HG03439 (cell line): ENCODE data around the gene UGCG.
"Not testable (repeated sequence)": the region's sequence is repeated elsewhere in the genome, so short reads cannot be mapped to it uniquely, and the experiment has no call there.

Experiments
- ATAC-seq: cut with Tn5 transposase; IDR thresholded peaks from one replicate; pipeline ENCODE4 v1.9.1; 2021; ENCODE audit warnings: mild to moderate bottlenecking, moderate library complexity; ENCODE audit not compliant: unreplicated experiment

UGCG gene

DNA sequence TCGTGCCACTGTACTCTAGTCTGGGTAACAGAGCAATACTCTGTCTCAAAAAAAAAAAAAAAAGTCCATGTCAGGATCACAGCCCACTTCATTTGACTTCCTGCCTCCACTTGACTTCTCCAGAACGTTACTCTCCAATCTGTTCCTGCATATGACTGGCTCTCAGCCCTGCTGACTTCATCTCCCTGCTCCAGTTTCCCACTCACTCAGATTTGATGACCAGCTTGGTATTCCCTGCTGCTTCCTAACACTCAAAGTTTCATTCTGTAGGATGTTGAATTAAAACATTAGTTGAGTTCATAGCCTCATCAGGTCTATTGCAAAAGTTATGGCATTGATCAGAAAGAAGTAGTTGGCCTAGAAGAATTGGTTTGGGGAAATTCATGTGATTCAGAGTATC is 52.3 kb downstream of the UGCG start:
- ATAC-seq = no peak

- ATAC-seq = no peak
Observed at GRCh38 chr9:111949919-111950318, 53.3 kb downstream of the UGCG start.

GRCh38 chr9:111952559-111952958 is 55.9 kb downstream of the UGCG start:
- no peak for ATAC-seq

DNA sequence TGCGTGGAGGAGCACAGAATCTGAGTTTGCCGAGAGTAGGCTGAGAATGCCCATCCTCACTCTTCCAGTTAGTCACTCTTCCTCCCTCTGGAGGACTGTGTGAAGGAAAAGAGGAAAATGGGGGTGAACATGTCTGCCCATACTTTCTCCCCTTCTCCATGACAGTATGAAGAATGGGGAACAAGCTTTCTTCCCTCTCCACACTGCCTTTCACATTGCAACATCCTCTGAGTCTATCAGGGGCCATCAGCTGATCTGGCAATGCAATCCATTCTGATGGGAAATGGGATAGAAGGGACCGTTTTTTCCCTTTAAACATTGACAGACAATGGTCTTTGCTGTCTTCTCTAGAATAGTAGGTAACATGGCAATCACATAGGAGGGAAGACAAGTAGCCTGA is 56.8 kb downstream of the UGCG start:
- ATAC-seq = no peak

DNA sequence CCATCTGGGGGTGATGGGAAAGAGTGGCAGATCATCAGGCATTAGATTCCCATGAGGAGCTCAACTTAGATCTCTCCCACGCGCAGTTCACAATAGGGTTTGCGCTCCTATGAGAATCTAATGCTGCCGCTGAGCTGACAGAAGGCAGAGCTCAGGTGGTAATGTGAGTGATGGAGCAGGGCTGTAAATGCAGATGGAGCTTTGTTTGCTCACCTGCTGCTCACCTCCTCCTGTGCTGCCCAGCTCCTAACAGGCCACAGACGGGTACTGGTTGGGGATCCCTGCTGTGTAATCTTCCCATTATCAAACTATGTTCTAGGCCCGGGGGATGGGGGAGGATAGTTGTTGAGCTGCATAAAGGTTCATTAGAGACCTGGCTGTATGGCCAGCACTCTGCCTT is 58.4 kb downstream of the UGCG start:
- ATAC-seq = no peak

DNA sequence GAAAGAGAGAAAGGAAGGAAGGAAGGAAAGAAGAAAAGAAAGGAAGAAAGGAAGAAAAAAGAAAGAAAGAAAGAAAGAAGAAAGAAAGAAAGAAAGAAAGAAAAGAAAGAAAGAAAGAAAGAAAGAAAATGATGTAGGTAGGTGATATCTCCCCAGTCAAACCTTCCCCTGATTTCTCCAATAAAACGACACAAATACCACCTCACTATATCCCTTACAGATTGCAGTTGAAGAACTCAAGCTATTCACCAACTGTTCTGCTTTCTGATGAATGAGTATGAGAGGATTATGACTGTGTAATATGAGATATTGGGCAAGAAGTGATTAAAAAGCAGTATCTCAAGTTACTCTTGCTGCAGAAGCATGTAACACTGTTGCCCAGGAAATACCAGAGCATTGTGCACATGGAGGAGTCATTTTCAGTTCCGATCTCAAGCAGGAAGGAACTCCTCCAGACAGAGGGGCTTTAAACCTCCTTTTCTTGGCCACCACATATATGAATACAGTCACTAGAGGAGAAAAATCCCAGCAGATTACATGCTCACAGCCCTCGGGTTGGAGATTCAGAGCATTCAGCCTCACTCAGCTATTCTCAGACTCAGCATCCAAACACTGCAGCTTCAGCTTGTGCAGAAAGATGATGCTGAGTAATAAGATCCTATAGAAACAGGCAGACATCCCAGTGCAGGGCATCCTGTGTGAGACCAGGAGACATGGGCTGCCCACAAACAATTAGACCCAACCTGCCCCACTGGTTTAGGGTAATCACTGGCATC is 61.4 kb downstream of the UGCG start:
- no peak for ATAC-seq

- no peak for ATAC-seq
Observed at GRCh38 chr9:111959468-111960359, 63.1 kb downstream of the UGCG start.

GRCh38 chr9:111960485-111960884 is 63.9 kb downstream of the UGCG start:
- ATAC-seq = not testable (repeated sequence)

DNA sequence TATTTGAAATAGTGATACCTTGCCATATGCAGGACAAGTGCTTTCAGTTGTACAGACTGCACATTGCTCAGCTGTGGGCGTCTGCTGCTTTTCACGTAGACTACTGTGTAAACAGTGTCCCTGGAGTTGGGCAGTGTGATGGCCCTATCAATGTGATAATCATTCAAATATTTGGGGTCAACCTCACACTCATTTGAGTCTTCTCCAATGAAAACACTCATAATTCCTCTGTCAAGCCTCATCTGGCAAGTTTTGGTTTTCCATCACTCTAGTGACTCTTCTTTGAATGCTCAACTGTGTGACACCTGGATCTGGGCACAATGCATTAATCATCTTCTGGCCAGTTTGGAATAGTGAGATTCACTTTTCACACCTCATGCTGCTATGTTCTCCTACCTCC is 64.4 kb downstream of the UGCG start:
- ATAC-seq = no peak

DNA sequence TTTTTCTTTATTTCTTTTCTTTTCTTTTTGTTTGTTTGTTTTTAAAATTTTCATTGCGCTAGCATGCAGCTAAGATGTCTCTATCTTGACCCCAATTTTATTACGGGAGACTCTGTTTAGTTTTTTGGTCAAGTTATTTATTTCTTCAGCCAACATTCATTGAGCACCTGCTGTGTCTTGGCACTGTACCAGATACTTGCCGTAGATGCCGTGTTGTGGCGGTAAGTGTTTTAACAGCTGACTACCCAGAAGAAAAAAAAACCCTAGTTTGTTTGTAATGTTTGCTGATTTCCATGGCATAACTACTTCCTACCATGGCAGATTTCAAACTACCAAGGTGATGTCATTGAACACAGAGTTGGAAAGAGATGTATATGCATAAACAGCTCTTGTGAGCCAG is 65.0 kb downstream of the UGCG start:
- no peak for ATAC-seq

GRCh38 chr9:111962021-111962420 is 65.4 kb downstream of the UGCG start:
- no peak for ATAC-seq

- ATAC-seq = no peak
Observed at GRCh38 chr9:111963995-111964394, 67.4 kb downstream of the UGCG start.

- ATAC-seq = peak; percentile 55
Observed at GRCh38 chr9:111965566-111966019, 69.0 kb downstream of the UGCG start.

- ATAC-seq = no peak
Observed at GRCh38 chr9:111966124-111966723, 69.6 kb downstream of the UGCG start.

- ATAC-seq = no peak
Observed at GRCh38 chr9:111966861-111967291, 70.3 kb downstream of the UGCG start.

GRCh38 chr9:111967621-111968020 is 71.0 kb downstream of the UGCG start:
- no peak for ATAC-seq

DNA sequence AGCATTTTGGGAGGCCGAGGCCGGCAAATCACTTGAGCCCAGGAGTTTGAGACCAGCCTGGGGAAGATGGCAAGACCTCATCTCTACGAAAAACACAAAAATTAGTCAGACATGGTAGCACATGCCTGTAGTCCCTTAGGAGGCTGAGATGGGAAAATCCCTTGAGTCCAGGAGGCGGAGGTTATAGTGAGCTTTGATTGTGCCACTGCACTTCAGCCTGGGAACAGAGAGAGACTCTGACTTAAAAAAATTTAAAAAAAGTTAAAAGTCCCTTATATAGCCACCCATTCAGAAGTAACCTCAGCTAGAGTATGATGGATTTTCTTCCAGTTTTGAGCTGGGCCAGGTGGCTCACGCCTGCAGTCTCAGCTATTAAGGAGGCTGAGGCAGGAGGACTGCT is 72.4 kb downstream of the UGCG start:
- no peak for ATAC-seq

- no peak for ATAC-seq
Observed at GRCh38 chr9:111969622-111970021, 73.0 kb downstream of the UGCG start.

DNA sequence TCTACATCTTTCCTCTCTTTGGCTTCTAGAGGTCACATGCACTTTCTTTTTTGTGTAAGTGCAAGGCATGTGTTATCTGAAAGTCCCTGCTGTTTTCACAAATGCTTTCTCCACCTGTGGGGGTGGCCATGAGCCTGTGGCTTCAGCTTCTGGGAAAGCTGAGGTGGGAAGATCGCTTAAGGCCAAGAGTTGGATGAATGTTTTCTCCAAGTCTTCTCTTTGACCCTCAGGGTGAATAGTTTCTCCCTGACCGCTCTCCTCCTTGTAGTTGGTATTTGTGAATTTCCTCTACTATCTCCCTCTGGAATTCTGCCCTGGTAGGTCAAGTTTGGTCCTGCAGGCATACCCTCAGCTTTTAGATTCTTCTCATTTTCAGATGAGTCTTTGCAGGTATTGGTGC is 74.2 kb downstream of the UGCG start:
- no peak for ATAC-seq

- no peak for ATAC-seq
Observed at GRCh38 chr9:111974092-111974681, 77.6 kb downstream of the UGCG start.

DNA sequence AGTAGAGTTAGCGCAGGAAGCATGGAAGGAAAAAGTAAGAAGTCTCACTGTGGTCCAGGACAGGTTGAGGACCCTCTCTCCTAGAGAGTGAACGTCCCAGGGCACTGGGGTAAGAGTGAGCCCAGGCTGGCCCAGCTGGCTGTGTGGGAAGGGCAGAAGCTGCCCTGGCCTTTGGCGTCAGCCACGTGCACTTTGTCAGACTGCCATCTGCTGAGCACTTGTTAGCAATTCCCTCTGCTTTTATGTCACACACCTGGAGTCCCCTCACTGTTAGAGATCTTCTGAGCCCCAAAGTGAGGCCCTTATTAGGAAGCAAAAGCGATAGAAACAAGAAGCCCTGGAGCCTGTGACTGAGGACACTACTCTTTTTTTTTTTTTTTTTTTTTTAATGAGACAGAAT is 79.1 kb downstream of the UGCG start:
- ATAC-seq = no peak
